Epidermal melanocyte (primary cell): ENCODE data around the gene SPPL3.
"Not testable (repeated sequence)": the region's sequence is repeated elsewhere in the genome, so short reads cannot be mapped to it uniquely, and the experiment has no call there.

ENCODE experiments used
- DNase-seq: peaks from one replicate; pipeline ENCODE4 v3.0.0; 2011; ENCODE audit warnings: low spot score; ENCODE audit not compliant: insufficient read length

The SPPL3 gene

DNA sequence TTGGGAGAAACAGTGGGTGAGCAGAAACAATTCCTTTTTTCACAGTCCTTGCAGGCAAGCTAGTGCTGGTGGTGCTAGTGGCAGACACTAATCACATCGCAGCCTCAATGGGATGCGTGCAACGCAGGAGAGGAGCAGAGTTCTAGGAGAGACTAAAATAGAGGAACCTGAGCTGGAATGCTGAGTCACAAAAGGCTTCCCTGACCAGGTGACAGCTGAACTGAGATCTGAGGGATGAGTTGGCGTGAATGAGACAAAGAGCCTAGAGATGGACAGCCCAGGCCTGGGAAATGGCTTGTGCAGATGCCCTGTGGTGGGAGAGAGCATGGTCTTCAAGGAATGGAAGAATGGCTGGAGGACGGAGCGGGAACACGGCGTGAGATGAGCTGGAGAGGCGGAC, 152.8 kb downstream of the SPPL3 start:
- no peak for DNase-seq

DNA sequence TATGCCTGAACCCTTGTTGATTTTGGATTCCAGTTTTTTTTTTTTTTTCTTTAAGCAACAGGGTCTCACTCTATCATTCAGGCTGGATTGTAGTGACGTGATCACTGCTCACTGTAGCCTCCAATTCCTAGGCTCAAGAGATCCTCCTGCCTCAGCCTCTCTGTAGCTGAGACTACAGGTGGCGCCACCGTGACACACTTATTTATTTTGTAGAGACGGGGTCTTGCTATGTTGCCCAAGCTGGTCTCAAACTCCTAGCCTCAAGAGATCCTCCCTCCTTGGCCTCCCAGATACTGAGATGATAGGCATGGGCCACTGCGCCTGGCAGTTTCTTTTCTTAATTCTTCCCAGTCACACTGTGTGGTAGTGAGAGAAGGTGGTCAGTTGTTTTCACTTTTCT, 153.4 kb downstream of the SPPL3 start:
- DNase-seq = no peak

DNA sequence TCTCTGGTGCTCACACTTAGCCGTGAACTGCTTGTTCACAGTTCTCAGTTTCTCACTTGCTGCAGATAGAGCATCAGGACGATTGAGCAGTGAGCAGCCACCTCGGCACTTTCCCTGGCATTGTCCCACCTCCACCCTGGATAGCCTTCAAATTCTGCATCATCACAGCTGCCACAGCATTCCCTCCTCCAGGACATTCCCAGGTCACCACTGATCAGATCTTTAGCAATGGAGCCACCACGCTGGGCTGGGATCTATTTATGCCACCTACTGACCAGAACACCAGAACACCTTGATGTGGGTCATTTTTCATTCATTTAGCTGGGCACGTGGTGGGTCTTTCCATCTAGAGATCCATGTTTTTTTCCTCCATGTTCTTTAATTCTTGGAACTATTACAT, 154.9 kb downstream of the SPPL3 start:
- DNase-seq = no peak

DNA sequence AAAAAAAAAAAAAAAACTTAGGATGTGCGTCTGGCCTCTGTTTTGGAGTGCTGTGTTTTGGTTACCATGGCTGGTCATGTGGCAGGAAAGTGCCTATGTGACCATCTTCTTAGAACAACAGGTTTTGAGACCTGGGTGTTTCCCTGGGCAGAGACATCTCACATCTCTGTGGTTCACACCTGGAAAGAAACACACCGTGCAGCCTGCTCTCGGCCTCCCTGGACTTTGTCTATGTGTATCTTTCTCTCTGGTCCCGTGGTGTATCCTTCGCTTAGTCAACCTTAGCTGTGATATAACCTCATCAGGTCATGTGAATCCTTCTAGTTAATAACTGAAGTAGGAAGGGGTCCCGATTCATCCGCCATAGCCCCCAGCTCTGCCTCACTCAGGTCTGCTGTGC, 155.9 kb downstream of the SPPL3 start:
- peak; percentile 5 for DNase-seq

DNA sequence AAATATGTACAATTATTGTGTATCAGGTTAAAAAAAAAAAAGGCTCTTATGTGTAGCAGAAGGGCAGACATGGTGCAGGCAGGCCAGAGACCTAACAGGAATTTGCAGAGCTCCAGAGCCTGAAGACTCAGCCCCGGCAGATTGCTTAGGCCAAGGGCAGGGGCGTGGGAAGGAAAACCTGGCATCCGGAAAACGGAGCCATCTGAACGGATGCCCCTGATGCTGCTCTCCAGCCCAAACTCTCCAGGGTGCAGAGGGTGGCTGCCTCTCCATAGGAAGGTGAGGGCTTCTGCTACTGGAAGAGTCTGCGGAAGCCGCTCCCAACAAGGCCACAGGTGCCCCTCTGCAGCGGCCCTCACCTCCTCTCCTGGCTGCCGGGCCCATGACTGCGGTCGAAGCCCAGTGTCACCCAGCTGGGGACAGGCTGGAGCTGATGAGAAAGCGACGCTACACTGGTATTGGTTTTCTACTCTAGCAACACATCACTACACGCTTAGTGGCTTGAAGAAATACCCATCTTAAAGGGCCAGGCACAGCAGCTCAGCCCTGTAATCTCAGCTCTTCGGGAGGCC, 159.2 kb downstream of the SPPL3 start:
- DNase-seq = no peak

DNA sequence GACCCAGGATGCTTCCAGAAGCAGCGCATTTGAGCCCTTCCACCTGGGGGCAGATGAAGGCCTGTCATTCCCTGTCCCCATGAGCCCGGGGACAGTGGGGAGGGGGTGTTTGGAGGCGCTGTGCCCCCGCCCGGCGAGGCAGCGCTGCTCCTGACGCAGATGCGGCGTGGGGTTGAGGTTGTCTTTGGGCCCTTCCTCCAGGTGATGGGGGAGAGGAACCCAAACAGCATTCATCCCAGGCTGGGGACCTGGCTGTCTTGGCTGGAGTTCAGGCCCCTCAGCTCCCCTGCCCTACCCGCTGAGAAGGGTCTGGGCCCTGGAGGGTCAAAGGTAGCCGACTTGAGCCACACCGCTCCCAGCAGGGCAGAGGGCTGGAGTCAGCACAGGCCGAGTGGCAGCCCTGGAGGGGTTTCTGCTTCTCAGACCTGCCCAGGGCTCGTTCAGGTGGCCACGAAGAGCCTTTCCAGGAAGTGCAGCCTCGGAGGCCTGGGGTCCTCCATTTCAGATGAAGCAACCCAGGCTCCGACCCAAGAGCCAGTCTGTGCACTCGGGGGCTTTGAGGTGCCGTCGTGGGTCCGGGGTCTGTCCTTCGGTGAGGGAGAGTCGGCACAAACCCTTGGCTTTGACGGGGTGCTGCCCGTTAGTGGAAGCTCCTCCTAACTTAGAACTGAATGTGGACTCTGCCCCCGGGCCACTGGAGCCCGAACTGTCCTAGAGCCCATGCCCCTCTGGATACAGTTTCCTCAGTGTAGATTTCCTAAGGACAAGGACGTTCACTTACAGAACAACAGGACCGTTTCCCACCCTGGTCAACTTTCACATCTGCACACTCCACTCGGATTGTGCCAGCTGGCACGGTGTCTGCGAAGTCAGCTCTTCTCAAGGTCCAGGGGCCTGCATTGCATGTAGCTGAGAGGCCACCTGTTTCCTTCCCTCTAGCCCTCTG, 162.4 kb downstream of the SPPL3 start:
- DNase-seq = no peak

DNA sequence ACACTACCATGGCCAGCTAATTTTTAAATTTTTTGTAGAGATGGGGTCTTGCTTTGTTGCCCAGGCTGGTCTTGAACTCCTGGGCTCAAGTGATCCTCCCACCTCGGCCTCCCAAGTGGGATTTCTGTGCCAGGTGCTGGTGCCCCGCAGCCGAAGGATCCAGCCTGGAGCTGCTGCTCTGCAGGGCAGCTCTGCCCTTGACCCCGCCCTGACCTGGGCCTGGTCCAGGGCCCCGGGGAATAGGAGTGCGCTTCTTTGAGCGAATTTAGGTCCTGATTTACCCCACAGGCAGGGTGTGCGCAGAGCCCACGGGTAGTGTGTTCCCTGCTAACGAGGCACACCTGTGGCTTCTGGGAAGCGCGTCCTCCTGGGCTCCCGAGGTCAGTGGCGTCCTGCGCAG, 163.3 kb downstream of the SPPL3 start:
- no peak for DNase-seq

DNA sequence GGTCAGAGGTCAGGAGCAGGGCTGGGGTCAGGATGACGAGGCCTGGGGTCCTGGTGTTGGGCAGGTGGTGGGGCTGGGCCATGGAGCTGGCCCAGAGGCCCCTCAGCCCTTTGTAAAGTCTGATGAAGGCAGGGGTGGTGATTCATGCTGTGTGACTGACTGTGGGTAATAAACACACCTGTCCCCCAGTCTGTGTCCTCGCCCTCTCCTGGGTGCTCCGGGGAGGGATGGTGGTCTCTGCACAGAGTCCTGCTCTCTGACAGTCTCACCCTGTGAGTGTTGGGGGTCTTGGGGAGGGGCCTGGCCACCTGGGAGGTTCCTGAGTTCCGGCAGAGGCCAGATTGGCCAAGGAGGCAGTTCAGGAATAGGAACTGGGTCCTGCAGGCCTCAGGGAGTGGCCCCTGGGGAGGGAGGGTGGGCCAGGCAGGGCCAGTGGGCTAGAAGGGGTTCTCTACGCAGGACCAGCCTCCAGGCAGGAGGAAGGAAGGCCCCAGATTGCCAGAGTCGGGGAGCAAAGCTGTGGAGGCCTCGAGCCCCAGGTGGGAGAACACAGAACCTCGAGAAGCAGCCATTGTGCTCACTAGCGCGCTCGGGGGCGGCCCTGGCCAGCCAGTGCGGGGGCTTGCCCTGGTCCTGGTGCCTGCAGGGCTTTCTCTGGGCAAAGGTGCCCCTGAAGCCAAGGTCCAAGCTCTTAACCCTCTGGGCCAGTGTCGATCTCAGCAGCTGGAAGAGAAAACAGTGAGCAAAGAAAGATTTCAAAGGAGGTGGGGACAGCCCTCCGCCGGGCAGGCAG, 164.1 kb downstream of the SPPL3 start:
- no peak for DNase-seq

DNA sequence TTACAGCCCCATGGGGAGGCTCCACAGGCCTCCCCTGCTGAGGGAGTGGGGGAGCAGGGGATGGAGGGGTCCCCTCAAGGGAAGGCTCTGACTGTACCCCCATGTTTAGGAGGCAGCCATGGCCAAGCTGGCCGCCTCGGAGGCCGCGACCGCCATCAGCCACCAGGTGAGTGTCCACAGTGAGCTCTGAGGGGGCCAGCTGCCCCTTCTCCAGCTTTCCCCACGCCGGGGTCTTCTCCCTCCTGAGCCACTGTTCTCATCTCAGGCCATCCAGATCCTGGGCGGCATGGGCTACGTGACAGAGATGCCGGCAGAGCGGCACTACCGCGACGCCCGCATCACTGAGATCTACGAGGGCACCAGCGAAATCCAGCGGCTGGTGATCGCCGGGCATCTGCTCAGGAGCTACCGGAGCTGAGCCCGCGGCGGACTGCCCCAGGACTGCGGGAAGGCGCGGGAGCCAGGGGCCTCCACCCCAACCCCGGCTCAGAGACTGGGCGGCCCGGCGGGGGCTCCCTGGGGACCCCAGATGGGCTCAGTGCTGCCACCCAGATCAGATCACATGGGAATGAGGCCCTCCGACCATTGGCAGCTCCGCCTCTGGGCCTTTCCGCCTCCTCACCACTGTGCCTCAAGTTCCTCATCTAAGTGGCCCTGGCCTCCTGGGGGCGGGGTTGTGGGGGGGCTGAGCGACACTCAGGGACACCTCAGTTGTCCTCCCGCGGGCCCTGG, 165.0 kb downstream of the SPPL3 start:
- no peak for DNase-seq

DNA sequence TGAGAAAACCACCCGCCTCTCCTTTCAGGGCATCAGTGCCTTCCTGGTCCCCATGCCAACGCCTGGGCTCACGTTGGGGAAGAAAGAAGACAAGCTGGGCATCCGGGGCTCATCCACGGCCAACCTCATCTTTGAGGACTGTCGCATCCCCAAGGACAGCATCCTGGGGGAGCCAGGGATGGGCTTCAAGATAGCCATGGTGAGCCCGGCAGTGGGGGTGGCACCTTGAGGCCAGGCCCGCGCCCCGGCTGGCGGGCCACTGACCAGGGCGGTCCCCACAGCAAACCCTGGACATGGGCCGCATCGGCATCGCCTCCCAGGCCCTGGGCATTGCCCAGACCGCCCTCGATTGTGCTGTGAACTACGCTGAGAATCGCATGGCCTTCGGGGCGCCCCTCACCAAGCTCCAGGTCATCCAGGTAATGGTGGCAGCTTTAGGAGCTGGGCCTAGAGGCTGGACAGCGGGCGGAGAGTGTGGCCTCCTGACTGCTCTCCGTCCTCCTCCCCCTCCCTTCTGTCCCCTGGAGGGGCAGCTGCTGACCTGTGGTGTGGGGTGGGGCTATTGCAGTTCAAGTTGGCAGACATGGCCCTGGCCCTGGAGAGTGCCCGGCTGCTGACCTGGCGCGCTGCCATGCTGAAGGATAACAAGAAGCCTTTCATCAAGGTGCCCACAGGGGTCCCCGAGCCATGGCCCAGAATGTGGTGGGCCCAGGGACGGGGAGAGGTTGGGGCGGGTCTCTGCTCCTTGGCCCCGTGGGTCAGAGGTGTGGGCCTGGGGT, 165.7 kb downstream of the SPPL3 start:
- no peak for DNase-seq

DNA sequence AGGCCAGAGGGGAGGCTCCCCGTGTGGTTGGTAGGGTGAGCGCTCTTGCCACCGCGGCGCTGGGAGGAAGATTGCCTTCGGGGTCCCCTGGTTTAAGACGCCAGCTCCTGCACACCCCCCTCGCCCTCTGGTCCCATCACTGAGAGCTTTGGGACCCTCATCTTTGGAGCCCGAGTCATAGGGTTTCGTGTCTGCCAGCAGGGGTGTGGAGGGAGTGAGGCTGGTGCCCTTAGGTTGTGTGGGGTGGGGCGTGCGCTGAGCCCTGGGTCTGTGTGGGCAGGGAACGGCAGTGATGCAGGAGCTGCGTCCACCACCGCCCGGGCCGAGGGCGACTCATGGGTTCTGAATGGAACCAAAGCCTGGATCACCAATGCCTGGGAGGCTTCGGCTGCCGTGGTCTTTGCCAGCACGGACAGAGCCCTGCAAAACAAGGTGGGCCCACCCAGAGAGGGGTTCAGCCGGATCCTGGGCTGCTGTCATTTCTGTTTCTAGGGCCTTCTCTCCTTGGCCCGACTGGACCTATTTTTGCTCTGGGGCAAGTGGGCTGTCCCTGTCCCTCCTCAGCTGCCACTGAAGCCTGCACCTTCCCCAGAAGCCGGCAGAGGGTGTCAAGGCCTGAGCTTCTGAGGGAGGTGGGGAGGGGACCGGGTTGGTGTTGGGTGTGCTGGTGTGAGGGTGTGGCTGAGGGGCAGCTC, 166.5 kb downstream of the SPPL3 start:
- no peak for DNase-seq

DNA sequence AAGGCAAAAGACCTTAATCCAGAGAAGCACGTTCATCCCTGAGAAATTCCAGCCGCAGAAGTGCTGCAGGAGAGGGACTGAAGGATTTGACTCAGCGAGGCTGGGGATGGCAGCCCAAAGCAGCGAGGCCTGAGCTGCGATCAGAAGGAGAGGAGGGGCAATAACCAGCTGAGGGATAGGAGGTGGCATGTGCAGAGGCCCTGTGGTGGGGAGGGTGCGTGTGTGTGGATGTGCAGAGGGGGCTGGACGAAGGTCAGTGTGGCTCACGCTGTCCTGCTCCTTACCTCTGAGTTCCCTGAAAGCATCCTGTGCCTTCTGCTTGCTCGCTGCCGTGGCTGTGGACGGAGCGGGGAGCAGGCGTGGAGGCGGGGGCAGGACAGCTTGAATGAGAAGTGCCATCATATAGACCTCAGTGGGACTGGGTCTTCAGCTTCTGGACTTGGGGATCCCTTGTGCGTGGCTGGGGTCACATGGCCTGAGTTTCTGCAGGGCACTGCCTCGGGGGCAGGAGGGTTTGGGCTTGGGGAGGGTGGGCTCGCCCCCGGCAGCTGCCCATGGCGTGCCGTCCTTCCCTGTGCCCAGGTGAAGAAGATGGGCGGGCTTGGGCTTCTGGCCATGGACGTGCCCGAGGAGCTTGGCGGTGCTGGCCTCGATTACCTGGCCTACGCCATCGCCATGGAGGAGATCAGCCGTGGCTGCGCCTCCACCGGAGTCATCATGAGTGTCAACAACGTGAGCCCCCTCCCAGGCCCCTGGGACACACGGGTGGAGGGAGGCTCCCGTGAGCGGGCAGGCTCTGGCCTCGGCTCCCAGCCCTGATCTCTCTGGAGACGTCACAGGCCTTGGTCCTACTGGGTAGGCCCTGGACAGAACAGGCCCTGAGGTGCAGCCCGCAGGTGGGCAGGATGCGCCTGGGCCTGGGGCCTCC, 167.5 kb downstream of the SPPL3 start:
- no peak for DNase-seq

DNA sequence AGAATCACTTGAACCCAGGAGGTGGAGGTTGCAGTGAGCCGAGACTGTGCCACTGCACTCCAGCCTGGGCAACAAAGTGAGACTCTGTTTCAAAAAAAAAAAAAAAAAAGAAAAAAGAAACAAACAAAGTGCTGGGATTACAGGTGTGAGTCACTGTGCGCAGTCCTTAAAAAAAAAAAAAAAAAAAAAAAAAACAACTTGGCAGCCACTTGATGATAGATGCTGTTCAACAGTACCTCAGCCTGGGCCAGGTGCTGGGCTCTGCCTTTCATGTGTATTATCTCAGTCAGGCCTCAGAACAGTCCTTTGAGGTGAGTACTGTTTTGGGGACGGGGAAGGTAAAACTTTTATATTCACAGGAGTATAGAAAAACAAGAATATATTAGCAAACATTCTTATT, 169.0 kb downstream of the SPPL3 start:
- no peak for DNase-seq

DNA sequence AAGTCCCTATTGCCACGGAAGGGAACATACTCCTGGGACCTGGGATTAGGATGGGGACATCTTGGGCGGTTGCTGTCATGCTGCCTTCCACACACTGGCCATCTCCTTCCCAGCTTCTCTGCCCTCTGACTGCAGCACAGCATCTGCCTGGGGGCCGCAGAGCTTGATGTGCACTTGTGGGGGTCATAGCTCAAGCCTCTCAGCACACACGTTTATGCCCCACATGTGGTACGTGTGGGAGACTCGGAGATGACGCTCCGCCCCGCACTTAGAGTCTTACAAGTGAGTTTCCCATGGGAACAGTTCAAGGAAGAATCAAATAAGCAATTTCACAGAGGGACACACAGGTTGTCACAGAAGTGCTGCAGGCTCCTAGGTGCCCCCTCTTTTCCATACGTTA, 169.9 kb downstream of the SPPL3 start:
- no peak for DNase-seq

DNA sequence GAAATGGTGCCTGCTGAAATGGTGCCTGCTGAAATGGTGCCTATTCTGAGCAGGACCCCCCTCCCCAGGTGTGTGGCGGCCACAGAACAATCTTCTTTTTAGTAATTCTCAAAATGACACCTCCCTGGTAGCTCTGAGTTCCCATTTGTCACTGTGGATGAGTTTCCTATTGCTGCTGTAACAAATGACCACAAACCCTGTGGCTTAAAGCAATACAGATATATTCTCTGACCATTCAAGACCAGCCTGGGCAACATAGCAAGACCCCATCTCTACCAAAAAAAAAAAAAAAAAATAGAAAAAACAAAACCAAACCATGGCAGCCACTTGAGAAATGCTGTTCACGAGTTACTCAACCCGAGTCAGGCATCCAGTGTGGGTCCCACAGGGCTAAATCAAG, 170.6 kb downstream of the SPPL3 start:
- DNase-seq = no peak

DNA sequence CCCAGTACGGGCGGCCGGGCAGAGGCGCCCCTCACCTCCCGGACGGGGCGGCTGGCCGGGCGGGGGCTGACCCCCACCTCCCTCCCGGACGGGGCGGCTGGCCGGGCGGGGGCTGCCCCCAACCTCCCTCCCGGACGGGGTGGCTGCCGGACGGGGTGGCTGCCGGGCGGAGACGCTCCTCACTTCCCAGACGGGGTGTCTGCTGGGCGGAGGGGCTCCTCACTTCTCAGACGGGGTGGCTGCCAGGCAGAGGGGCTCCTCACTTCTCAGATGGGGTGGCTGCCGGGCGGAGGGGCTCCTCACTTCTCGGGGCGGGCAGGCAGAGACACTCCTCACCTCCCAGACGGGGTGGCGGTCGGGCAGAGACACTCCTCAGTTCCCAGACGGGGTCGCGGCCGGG, 172.0 kb downstream of the SPPL3 start:
- DNase-seq = not testable (repeated sequence)

DNA sequence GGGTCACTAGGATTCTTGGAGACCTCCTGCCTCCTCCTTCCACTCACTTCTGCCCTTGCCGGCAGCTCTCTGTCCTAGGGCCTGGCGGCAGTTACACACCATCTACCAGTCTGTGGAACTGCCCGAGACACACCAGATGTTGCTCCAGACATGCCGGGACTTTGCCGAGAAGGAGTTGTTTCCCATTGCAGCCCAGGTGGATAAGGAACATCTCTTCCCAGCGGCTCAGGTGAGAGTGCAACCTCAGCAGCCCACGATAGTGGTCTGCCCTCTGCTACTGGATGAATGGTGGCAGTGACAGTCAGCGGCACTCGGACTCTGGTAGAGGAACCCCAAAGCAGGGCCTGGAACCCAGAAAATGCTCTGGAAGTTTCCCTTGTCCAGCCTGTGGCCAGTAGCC, 177.2 kb downstream of the SPPL3 start:
- DNase-seq = no peak

DNA sequence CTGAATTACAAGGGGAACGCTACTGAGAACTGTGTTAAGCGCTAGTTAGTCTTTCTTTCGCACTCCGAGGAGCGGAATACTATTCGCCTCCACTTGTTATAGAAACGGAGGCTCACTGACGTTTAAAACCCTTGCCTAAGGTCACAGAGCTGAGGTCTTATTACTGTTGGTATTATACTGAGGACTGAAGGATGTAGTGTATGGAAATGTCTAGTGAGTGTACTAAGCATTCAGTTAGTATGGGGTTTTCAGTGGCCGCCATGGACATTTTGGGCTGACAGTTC, 177.7 kb downstream of the SPPL3 start:
- DNase-seq = no peak
